HPDE6-E6E7 (cell line): ENCODE measurements around the gene IGFL1.
"Not testable (repeated sequence)": the region's sequence is repeated elsewhere in the genome, so short reads cannot be mapped to it uniquely, and the experiment has no call there.

Source experiments
- DNase-seq: peaks from one replicate; pipeline ENCODE4 v3.0.0; 2011; ENCODE audit warnings: missing footprints; ENCODE audit errors: extremely low spot score

Gene IGFL1

GRCh38 chr19:46229442-46229841, at the start of gene IGFL1:
Gene IGFL1, plus strand, starts transcription at chr19:46229742. Its CDS starts 33 bp downstream, at chr19:46229775.
- no peak for DNase-seq

DNA sequence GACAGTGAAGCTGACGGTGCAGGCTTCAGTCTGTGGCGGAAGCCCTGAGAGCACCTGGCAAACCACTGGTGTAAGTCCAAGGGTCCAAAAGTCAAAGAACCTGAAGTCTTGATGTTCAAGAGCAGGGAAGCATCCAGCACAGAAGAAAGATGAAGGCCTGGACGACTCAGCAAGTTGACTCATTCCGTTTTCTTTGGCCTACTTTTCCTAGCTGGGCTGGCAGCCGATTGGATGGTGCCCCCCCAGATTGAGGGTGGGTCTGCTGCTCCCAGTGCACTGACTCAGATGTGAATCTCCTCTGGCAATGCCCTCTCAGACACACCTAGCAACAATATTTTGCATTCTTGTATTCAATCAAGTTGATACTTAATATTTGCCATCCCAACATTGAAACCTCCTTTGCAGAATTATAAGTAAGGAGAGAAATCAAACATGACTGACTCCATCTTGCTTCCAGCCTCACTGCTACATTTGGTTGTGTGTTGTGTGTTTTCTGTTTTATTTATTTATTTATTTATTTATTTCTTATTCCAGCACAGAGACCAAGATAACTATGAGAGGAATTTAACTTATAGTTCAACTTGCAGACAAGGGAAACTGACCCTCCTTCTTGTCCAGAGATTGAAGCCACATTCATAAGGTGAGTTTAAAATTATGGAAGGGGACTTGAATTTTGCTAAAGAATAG, 48.7 kb upstream of the IGFL1 start:
- DNase-seq: peak; percentile 20

DNA sequence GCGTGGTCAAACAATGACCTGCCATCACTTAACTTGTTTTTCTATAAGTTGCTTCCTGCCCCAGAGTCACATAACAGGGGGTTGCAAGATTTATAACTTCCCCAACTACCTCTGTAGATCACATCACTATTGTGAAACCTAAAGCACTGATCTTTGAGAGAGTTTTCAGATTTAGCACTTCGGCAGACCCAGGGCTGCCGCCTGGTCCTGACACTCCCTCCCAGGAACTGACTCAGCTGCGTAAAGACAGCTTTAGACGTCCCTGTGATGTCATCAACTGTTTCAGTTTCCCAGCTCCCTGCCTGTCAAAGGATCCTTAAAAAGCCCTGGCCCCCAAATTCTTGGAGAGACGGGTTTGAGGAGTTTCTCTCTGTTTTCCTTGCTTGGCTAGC, 48.2 kb upstream of the IGFL1 start:
- DNase-seq: no peak

DNA sequence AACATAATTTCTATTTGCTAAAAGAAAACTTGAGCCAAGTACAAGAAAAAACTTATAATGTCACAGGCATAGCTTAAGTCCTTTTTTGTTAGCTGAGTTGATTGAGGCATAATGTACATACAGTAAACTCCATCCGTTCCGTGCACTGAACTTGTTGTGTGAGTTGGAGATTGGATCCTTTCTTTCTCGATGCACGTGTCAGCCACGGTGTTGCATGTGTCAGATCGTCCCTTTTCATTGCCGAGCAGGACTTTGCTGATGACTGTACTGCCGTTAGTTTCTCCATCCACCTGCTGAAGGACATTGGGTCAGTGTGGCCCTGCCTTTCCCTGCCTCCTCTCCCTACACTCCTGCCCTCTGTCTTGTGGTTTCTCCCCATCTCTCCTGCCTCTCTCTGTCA, 47.1 kb upstream of the IGFL1 start:
- no peak for DNase-seq

DNA sequence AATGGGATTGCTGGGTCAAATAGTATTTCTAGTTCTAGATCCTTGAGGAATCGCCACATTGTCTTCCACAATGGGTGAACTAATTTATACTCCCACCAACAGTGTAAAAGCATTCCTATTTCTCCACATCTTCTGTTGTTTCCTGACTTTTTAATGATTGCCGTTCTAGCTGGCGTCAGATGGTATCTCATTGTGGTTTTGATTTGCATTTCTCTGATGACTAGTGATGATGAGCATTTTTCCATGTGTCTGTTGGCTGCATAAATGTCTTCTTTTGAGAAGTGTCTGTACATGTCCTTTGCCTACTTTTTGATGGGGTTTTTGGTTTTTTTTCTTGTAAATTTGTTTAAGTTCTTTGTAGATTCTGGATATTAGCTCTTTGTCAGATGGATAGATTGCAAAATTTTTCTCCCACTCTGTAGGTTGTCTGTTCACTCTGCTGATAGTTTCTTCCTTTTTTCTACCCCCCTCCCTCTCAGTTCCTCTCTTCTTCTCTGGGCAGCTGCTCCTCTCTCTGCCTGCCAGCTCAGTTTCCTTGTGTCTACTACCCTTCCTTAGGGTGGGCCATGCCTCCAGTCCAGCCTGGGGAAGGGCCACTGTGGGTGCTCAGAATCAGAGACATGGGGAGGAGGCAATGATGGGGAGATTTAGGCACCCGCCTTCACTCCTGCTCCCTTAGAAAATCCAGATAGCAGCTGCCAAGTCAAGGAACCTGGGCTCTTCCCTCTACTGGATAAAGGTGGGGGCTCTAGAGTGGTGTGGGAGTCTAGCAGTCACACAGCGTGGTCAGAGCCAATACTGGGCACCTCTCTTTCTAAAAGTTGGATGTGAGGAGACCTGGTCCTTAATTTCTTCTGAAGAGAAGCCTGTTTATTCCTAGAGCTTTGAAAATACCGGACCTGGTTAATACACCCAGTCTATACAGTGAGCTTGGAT, 44.5 kb upstream of the IGFL1 start:
- DNase-seq: not testable (repeated sequence)

DNA sequence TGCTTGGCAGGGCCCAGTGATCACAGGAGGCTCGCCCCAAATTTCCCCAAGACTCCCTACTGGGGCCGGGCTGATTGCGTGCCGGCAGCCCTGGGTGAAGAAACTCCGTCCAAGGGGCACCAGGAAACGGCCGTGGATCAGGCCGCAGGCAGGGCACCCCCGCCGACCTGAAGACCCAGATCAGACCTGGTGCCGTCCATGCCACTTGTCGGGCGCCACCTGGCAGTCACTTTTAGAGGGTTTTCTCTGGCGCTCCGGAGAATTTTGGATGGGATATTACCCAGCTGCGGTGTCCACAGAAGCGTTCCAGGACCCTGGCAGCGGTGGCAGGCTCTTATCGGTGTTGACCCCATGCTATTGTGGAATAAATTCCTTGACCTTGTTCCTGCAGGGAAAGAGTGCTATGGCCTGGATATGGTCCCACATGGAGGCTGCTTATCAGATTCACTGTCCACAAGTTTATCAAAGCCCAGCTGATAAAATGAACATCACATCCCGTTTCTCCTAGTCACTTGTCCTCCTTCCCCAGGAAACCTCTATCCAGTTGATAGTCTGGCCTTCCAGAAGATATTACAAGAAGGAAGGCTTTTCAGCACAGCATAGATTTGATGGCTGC, 43.3 kb upstream of the IGFL1 start:
- DNase-seq: no peak

DNA sequence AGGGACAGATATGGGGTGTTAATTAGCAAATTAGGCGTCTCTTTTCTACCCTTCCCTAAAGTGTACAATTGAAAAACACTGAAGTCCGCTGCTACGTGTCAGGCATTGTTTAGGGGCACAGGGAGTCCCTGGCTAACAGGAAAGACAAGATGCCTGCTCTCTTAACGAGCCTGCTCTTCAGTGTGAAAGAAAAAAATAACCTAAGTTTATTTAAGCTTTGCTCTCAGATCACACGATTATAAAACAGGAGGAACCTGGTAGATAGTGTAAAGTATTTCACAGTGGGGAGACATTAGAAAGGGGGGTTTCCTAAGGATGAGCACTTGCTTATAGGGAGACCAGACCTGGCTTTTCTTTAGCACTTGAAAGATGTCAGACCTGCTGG, 42.8 kb upstream of the IGFL1 start:
- no peak for DNase-seq

- no peak for DNase-seq
Measured at GRCh38 chr19:46189971-46190888, 39.3 kb upstream of the IGFL1 start.

DNA sequence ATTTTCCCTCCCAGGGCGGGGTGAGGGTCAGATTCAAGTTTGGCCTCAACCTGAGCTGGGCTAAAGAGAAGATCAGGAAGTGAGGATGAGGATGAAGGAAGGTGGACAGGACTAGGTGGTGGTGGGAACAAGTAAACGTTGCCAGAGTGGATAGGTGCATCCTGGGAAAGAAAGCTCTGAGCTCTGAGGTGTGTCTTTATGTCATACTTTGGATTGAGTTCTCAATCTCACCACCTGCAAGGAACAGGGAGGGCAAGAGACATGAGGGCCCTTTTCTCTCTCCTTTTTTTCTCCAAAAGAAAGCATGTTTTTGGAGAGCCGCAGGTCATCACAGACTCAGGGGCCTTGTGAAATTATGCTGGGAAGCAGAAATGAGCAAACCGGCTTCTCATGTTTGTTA, 38.2 kb upstream of the IGFL1 start:
- no peak for DNase-seq

DNA sequence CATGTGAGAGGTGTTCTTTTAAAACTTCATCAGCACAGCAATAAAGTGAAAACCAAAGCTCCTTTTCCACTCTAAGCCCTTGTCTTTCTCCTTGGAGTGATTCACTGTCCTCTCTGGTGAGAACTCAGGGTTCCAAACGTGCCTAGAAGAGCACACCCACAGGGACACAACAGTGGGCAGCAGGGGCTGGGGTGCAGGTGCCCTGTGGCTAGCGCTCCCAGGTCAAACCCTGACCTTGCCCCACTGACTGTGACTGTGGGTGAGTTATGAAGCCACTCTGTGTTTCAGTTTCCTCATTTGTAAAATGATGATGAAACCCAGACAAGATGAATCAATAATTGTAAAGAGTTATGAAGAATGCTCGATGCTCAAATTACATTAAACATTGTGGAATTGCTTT, 37.6 kb upstream of the IGFL1 start:
- no peak for DNase-seq

DNA sequence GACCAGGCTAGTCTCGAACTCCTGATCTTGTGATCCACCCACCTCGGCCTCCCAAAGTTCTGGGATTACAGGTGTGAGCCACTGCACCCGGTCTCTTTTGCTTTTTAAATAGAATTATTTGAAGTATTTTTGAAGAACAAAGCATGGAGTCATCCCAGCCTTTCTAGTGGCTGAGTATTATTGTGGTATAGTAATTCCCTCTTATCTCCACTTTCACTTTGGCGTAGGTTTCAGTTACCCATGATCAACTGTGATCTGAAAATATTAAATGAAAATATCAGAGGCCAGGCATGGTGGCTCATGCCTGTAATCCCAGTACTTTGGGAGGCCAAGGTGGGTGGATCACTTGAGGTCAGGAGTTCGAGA, 36.9 kb upstream of the IGFL1 start:
- not testable (repeated sequence) for DNase-seq

GRCh38 chr19:46192992-46193650, 36.4 kb upstream of the IGFL1 start:
- peak; percentile 77 for DNase-seq

GRCh38 chr19:46193678-46194077, 35.9 kb upstream of the IGFL1 start:
- DNase-seq: no peak

- DNase-seq: no peak
Measured at GRCh38 chr19:46195104-46195503, 34.4 kb upstream of the IGFL1 start.

DNA sequence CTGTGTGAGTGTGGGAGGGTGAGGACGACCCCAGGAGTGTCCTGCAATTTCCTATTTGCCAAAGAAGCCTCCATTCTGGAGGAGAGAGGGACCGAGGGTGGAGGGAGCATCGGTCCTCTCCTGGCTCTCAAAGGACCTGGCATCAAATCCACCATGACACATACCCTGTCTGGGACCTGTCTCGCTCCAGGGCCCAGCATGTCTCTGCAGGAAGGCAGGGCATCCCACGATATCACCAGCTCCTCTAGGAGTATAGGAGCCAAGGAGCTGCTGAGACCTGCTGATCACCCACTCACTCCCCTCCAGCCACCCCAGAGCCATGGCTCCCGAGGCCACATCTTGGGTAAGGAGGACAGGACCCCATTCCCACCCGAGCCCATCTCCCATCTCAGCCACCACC, 33.6 kb upstream of the IGFL1 start:
- DNase-seq: not testable (repeated sequence)

DNA sequence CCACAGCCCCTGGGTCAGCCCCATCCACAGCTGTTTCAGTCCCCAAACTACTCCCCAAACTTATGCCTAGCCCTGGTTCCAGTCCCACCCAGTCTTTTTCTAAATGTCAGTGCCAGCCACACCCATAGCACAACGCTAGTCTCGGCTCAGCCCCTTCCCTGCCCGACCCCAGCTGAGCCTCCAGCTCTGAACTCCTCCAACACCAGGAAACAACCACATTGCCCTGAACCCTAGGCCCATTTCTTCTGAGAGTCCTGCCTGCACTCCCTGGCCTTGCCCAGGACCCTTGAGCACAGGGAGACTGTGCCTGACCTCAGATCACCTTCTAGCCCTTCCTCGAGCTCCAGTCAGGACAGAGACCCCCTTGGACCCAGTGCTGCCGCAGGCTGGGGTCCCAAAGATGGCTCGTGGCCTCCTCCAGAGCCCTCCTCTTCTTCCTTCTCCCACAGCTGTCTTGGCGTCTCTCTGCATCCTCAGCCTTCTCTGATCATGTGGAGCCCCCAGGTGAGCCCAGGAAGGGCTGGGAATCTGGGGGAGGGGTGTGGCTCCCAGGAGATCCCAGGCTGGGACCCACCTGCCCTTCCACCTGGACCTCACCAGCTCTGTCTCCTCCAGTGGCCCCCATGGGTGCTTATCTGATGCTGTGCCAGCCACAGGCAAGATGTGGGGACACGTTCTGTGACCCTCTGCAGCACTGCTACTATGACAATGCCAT, 33.0 kb upstream of the IGFL1 start:
- no peak for DNase-seq

DNA sequence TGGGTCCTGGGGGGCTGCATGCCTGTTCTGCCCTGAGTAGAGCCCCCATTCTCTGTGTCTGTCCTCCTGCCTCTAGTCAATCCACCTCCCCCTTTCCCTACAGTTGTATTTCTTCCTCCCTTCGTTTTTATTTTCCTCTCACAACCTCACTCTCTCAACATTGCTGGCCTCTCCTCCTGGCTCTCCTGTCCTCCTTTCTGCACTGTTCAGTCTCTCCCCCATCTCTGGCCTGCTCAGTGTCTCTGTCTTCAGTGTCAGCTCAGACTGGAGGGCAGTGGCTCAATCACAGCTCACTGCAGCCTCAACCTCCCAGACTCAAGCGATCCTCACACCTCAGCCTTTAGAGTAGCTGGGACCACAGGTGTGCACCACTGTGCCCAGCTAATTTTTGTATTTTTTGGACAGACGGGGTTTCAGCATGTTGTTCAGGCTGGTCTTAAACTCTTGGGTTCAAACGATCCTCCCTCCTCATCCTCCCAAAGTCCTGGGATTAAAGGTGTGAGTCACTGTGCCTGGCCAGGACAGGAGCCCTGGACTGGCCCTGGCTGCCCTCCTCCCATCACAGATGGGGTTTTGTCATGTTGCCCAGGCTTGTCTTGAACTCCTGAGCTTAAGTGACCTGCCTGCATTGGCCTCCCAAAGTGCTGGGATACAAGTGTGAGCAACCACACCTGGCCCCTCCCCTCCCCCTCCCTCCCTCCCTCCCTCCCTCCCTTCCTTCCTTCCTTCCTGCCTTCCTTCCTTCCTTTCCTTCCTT, 32.0 kb upstream of the IGFL1 start:
- no peak for DNase-seq

DNA sequence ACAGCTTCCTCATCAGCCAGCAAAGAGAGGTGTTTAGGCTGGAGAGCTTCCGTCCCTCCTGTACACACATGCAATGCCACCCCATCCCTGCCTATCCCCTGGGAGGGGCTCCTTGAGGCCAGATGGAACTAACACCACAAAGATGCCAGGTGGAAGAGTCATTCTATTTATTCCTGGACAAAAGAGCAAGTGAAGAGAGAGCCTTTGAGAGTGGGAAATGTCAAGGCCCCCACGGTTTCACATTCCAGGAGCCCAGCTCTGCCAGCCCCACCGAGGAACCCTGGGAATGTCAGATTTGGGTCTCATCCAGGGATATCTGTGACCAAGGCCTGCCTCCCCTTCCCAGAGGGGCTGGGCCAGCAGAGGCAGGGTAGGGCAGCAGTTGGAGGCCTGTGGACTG, 30.8 kb upstream of the IGFL1 start:
- peak; percentile 54 for DNase-seq

- DNase-seq: no peak
Measured at GRCh38 chr19:46201454-46202310, 27.9 kb upstream of the IGFL1 start.
